ENCODE results near the gene ANXA3.

The ANXA3 gene

GRCh38 chr4:78519962-78520361, 31.6 kb upstream of the ANXA3 start:
- no peak overlapping the region for H3K4me3 ChIP-seq (ENCODE audit: low read length)
- WGBS (ENCODE audit: insufficient coverage, insufficient read length): 100% methylated on average over 2 of the region's 3 CpGs
- H3K9me3 ChIP-seq (ENCODE audit: control insufficient read depth, insufficient read depth, low read length): no peaks in the 10 kb centered on the region; the same call in 1 of the 2 replicates
- peaks cover 7% of the 10 kb centered on the region; the same call in 1 of the 2 replicates for H3K36me3 ChIP-seq (ENCODE audit: control insufficient read depth, insufficient read depth, low read length)
- DNase-seq (ENCODE audit: low read depth, low spot score): no peak
- no peaks in the 10 kb centered on the region for H3K27me3 ChIP-seq (ENCODE audit: control insufficient read depth, insufficient read depth, low read length)
- no peak overlapping the region for H3K27ac ChIP-seq (ENCODE audit: low read length)
- no peaks in the 10 kb centered on the region for H3K4me1 ChIP-seq (ENCODE audit: control insufficient read depth, insufficient read depth, low read length)

- no CpG with 5 or more reads among the region's 3 CpGs for WGBS (ENCODE audit: insufficient coverage, insufficient read length)
- DNase-seq (ENCODE audit: low read depth, low spot score): no peak
- Histone ChIP-seq H3K4me1 (ENCODE audit: control insufficient read depth, insufficient read depth, low read length) (no peaks in the 10 kb centered on the region), H3K4me3 (ENCODE audit: low read length) (no peak overlapping the region), H3K9me3 (ENCODE audit: control insufficient read depth, insufficient read depth, low read length) (no peaks in the 10 kb centered on the region; the same call in 1 of the 2 replicates), H3K36me3 (ENCODE audit: control insufficient read depth, insufficient read depth, low read length) (peaks cover 7% of the 10 kb centered on the region; the same call in 1 of the 2 replicates), H3K27me3 (ENCODE audit: control insufficient read depth, insufficient read depth, low read length) (no peaks in the 10 kb centered on the region), H3K27ac (ENCODE audit: low read length) (no peak overlapping the region)
Observed at GRCh38 chr4:78520808-78521226, 30.8 kb upstream of the ANXA3 start.

GRCh38 chr4:78524009-78524408, 27.6 kb upstream of the ANXA3 start:
- no peak overlapping the region for H3K4me3 ChIP-seq (ENCODE audit: low read length)
- no peaks in the 10 kb centered on the region for H3K27me3 ChIP-seq (ENCODE audit: control insufficient read depth, insufficient read depth, low read length)
- no peak for DNase-seq (ENCODE audit: low read depth, low spot score)
- no peak overlapping the region for H3K27ac ChIP-seq (ENCODE audit: low read length)
- H3K36me3 ChIP-seq (ENCODE audit: control insufficient read depth, insufficient read depth, low read length): peaks cover 14% of the 10 kb centered on the region; the same call in 1 of the 2 replicates
- no CpG with 5 or more reads among the region's 1 CpG for WGBS (ENCODE audit: insufficient coverage, insufficient read length)
- no peaks in the 10 kb centered on the region; the same call in 1 of the 2 replicates for H3K9me3 ChIP-seq (ENCODE audit: control insufficient read depth, insufficient read depth, low read length)
- H3K4me1 ChIP-seq (ENCODE audit: control insufficient read depth, insufficient read depth, low read length): no peaks in the 10 kb centered on the region

GRCh38 chr4:78525559-78525958, 26.0 kb upstream of the ANXA3 start:
- no peak for DNase-seq (ENCODE audit: low read depth, low spot score)
- Histone ChIP-seq H3K27ac (ENCODE audit: low read length) (no peak overlapping the region), H3K9me3 (ENCODE audit: control insufficient read depth, insufficient read depth, low read length) (no peaks in the 10 kb centered on the region; the same call in 1 of the 2 replicates), H3K36me3 (ENCODE audit: control insufficient read depth, insufficient read depth, low read length) (peaks cover 12% of the 10 kb centered on the region; the same call in 1 of the 2 replicates), H3K27me3 (ENCODE audit: control insufficient read depth, insufficient read depth, low read length) (no peaks in the 10 kb centered on the region), H3K4me3 (ENCODE audit: low read length) (no peak overlapping the region), H3K4me1 (ENCODE audit: control insufficient read depth, insufficient read depth, low read length) (no peaks in the 10 kb centered on the region)
- WGBS (ENCODE audit: insufficient coverage, insufficient read length): no CpG with 5 or more reads among the region's 3 CpGs

GRCh38 chr4:78527103-78527502, 24.5 kb upstream of the ANXA3 start:
- Histone ChIP-seq H3K27me3 (ENCODE audit: control insufficient read depth, insufficient read depth, low read length) (no peaks in the 10 kb centered on the region), H3K9me3 (ENCODE audit: control insufficient read depth, insufficient read depth, low read length) (no peaks in the 10 kb centered on the region; the same call in 1 of the 2 replicates), H3K4me3 (ENCODE audit: low read length) (no peak overlapping the region), H3K27ac (ENCODE audit: low read length) (no peak overlapping the region), H3K4me1 (ENCODE audit: control insufficient read depth, insufficient read depth, low read length) (no peaks in the 10 kb centered on the region), H3K36me3 (ENCODE audit: control insufficient read depth, insufficient read depth, low read length) (peaks cover 10% of the 10 kb centered on the region; the same call in 1 of the 2 replicates)
- DNase-seq (ENCODE audit: low read depth, low spot score): no peak
- WGBS (ENCODE audit: insufficient coverage, insufficient read length): no CpG with 5 or more reads among the region's 1 CpG

GRCh38 chr4:78527555-78527954, 24.0 kb upstream of the ANXA3 start:
- Histone ChIP-seq H3K4me1 (ENCODE audit: control insufficient read depth, insufficient read depth, low read length) (no peaks in the 10 kb centered on the region), H3K27ac (ENCODE audit: low read length) (no peak overlapping the region), H3K9me3 (ENCODE audit: control insufficient read depth, insufficient read depth, low read length) (no peaks in the 10 kb centered on the region; the same call in 1 of the 2 replicates), H3K4me3 (ENCODE audit: low read length) (no peak overlapping the region), H3K27me3 (ENCODE audit: control insufficient read depth, insufficient read depth, low read length) (no peaks in the 10 kb centered on the region), H3K36me3 (ENCODE audit: control insufficient read depth, insufficient read depth, low read length) (peaks cover 10% of the 10 kb centered on the region; the same call in 1 of the 2 replicates)
- no CpG with 5 or more reads among the region's 4 CpGs for WGBS (ENCODE audit: insufficient coverage, insufficient read length)
- no peak for DNase-seq (ENCODE audit: low read depth, low spot score)

- WGBS (ENCODE audit: insufficient coverage, insufficient read length): no CpG with 5 or more reads among the region's 3 CpGs
- no peak overlapping the region for H3K27ac ChIP-seq (ENCODE audit: low read length)
- no peaks in the 10 kb centered on the region; the same call in 1 of the 2 replicates for H3K9me3 ChIP-seq (ENCODE audit: control insufficient read depth, insufficient read depth, low read length)
- no peak for DNase-seq (ENCODE audit: low read depth, low spot score)
- no peak overlapping the region for H3K4me3 ChIP-seq (ENCODE audit: low read length)
- no peaks in the 10 kb centered on the region for H3K27me3 ChIP-seq (ENCODE audit: control insufficient read depth, insufficient read depth, low read length)
- H3K4me1 ChIP-seq (ENCODE audit: control insufficient read depth, insufficient read depth, low read length): no peaks in the 10 kb centered on the region
- peaks cover 10% of the 10 kb centered on the region; the same call in 1 of the 2 replicates for H3K36me3 ChIP-seq (ENCODE audit: control insufficient read depth, insufficient read depth, low read length)
Observed at GRCh38 chr4:78528327-78528726, 23.2 kb upstream of the ANXA3 start.

GRCh38 chr4:78529569-78530209, 21.9 kb upstream of the ANXA3 start:
- no CpG with 5 or more reads among the region's 2 CpGs for WGBS (ENCODE audit: insufficient coverage, insufficient read length)

GRCh38 chr4:78532046-78532445, 19.5 kb upstream of the ANXA3 start:
- H3K27me3 ChIP-seq (ENCODE audit: control insufficient read depth, insufficient read depth, low read length): no peaks in the 10 kb centered on the region
- no peak for DNase-seq (ENCODE audit: low read depth, low spot score)
- no peaks in the 10 kb centered on the region for H3K9me3 ChIP-seq (ENCODE audit: control insufficient read depth, insufficient read depth, low read length)
- no peak overlapping the region for H3K27ac ChIP-seq (ENCODE audit: low read length)
- no peak overlapping the region for H3K4me3 ChIP-seq (ENCODE audit: low read length)
- peaks cover 10% of the 10 kb centered on the region; the same call in 1 of the 2 replicates for H3K36me3 ChIP-seq (ENCODE audit: control insufficient read depth, insufficient read depth, low read length)
- H3K4me1 ChIP-seq (ENCODE audit: control insufficient read depth, insufficient read depth, low read length): no peaks in the 10 kb centered on the region
- WGBS (ENCODE audit: insufficient coverage, insufficient read length): no CpG with 5 or more reads among the region's 1 CpG

More at GRCh38 chr4:78529569-78530209, 21.9 kb upstream of the ANXA3 start:
- H3K27me3 ChIP-seq (ENCODE audit: control insufficient read depth, insufficient read depth, low read length): no peaks in the 10 kb centered on the region
- no peaks in the 10 kb centered on the region for H3K4me1 ChIP-seq (ENCODE audit: control insufficient read depth, insufficient read depth, low read length)
- H3K27ac ChIP-seq (ENCODE audit: low read length): no peak overlapping the region
- no peak overlapping the region for H3K4me3 ChIP-seq (ENCODE audit: low read length)
- DNase-seq (ENCODE audit: low read depth, low spot score): no peak
- peaks cover 11% of the 10 kb centered on the region; the same call in 1 of the 2 replicates for H3K36me3 ChIP-seq (ENCODE audit: control insufficient read depth, insufficient read depth, low read length)
- H3K9me3 ChIP-seq (ENCODE audit: control insufficient read depth, insufficient read depth, low read length): no peaks in the 10 kb centered on the region; the same call in 1 of the 2 replicates

- Histone ChIP-seq H3K4me1 (ENCODE audit: control insufficient read depth, insufficient read depth, low read length) (no peaks in the 10 kb centered on the region), H3K9me3 (ENCODE audit: control insufficient read depth, insufficient read depth, low read length) (no peaks in the 10 kb centered on the region), H3K27me3 (ENCODE audit: control insufficient read depth, insufficient read depth, low read length) (no peaks in the 10 kb centered on the region), H3K27ac (ENCODE audit: low read length) (no peak overlapping the region), H3K36me3 (ENCODE audit: control insufficient read depth, insufficient read depth, low read length) (peaks cover 7% of the 10 kb centered on the region; the same call in 1 of the 2 replicates), H3K4me3 (ENCODE audit: low read length) (no peak overlapping the region)
- WGBS (ENCODE audit: insufficient coverage, insufficient read length): no CpG with 5 or more reads among the region's 5 CpGs
- DNase-seq (ENCODE audit: low read depth, low spot score): no peak
Observed at GRCh38 chr4:78533854-78534253, 17.7 kb upstream of the ANXA3 start.
